Neuron (in vitro differentiated cells): ENCODE results near the gene VPS8.
A peak's percentile ranks its signal among the peaks of the same experiment; 100 is the strongest.

Experiments
- H2AFZ ChIP-seq: one replicate; pipeline ENCODE4 v1.6.1; 2013; ENCODE audit warnings: low read depth, mild to moderate bottlenecking, inconsistent platforms, low read length, moderate library complexity
- H3K27me3 ChIP-seq: one replicate; pipeline ENCODE4 v1.6.1; 2013; ENCODE audit warnings: low read length; ENCODE audit not compliant: insufficient read depth
- H3K36me3 ChIP-seq: one replicate; pipeline ENCODE4 v1.6.1; 2013; ENCODE audit warnings: low read length; ENCODE audit not compliant: insufficient read depth
- H3K4me1 ChIP-seq: one replicate; pipeline ENCODE4 v1.6.1; 2013; ENCODE audit warnings: low read length; ENCODE audit not compliant: insufficient read depth
- H3K4me3 ChIP-seq: 2 replicates; pipeline ENCODE4 v1.5.1; 2013; ENCODE audit warnings: mild to moderate bottlenecking, low read length, moderate library complexity
- H3K9me3 ChIP-seq: one replicate; pipeline ENCODE4 v1.6.1; 2013; ENCODE audit warnings: low read length

The VPS8 gene

GRCh38 chr3:184773283-184774186 lies 38.4 kb upstream of the VPS8 start:
- H3K4me1 ChIP-seq = peaks cover 21% of the 10 kb centered on the region
- peaks cover 17% of the 10 kb centered on the region for H3K27me3 ChIP-seq
- H3K36me3 ChIP-seq = no peaks in the 10 kb centered on the region
- no peaks in the 10 kb centered on the region for H3K9me3 ChIP-seq
- peak overlapping the region; percentile 33 for H2AFZ ChIP-seq
- peak overlapping the region; percentile 19 for H3K4me3 ChIP-seq

GRCh38 chr3:184776916-184777315 lies 35.0 kb upstream of the VPS8 start:
- Histone ChIP-seq H3K4me3 (no peak overlapping the region), H2AFZ (no peak overlapping the region), H3K4me1 (peaks cover 16% of the 10 kb centered on the region), H3K36me3 (no peaks in the 10 kb centered on the region), H3K27me3 (peaks cover 17% of the 10 kb centered on the region), H3K9me3 (no peaks in the 10 kb centered on the region)

DNA sequence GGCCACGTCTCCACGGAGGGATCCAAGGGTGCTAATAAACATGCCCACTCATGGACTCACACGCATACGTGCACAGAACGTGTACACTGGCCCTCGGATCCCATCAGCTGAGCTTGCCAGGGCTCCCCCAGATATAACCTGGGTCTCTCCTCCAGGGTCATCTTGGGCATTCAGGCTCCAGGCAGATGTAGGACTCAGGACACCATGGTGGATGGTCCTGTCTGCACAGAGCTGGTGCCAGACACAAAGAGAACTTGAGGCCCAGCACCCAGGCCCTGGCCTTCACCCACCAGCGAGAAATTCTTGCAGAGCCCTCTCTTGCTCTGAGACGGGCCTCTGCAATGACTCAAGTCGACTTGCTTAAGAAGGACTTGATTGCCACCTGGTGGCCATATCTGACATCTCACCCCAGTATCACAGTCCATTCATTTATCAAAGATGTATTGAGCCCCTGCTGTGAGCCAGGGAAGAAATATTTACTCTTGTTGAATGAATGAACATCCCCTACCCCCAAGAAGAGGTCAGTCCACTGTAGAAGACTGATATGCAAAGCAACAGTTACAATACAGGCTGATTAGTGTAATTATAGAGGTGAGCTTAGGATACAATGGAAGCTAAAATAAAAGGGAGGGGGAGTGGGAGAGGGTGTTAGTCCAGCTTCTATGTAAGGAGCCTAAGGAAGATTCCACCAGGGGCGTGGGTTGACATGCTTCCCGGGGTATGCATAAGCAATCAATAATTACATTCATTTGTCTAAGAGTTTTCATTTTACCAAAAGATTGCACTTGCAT lies 34.2 kb upstream of the VPS8 start:
- peaks cover 17% of the 10 kb centered on the region for H3K27me3 ChIP-seq
- no peak overlapping the region for H3K4me3 ChIP-seq
- peaks cover 15% of the 10 kb centered on the region for H3K4me1 ChIP-seq
- no peaks in the 10 kb centered on the region for H3K36me3 ChIP-seq
- no peak overlapping the region for H2AFZ ChIP-seq
- H3K9me3 ChIP-seq = no peaks in the 10 kb centered on the region

- no peaks in the 10 kb centered on the region for H3K36me3 ChIP-seq
- H3K9me3 ChIP-seq = no peaks in the 10 kb centered on the region
- H3K27me3 ChIP-seq = peaks cover 17% of the 10 kb centered on the region
- no peak overlapping the region for H2AFZ ChIP-seq
- H3K4me3 ChIP-seq = no peak overlapping the region
- H3K4me1 ChIP-seq = peaks cover 7% of the 10 kb centered on the region
Measured at GRCh38 chr3:184778426-184779332, 33.3 kb upstream of the VPS8 start.

GRCh38 chr3:184780981-184781515 lies 30.9 kb upstream of the VPS8 start:
- Histone ChIP-seq H3K4me1 (peaks cover 10% of the 10 kb centered on the region), H3K27me3 (peaks cover 24% of the 10 kb centered on the region), H3K4me3 (no peak overlapping the region), H3K9me3 (no peaks in the 10 kb centered on the region), H2AFZ (no peak overlapping the region), H3K36me3 (no peaks in the 10 kb centered on the region)

GRCh38 chr3:184781801-184782200 lies 30.2 kb upstream of the VPS8 start:
- Histone ChIP-seq H3K4me3 (no peak overlapping the region), H3K4me1 (peaks cover 13% of the 10 kb centered on the region), H2AFZ (no peak overlapping the region), H3K9me3 (no peaks in the 10 kb centered on the region), H3K36me3 (no peaks in the 10 kb centered on the region), H3K27me3 (peaks cover 30% of the 10 kb centered on the region)

GRCh38 chr3:184783319-184783718 lies 28.6 kb upstream of the VPS8 start:
- Histone ChIP-seq H3K4me1 (peaks cover 10% of the 10 kb centered on the region), H3K9me3 (no peaks in the 10 kb centered on the region), H3K36me3 (no peaks in the 10 kb centered on the region), H3K27me3 (peaks cover 31% of the 10 kb centered on the region), H2AFZ (no peak overlapping the region), H3K4me3 (no peak overlapping the region)

DNA sequence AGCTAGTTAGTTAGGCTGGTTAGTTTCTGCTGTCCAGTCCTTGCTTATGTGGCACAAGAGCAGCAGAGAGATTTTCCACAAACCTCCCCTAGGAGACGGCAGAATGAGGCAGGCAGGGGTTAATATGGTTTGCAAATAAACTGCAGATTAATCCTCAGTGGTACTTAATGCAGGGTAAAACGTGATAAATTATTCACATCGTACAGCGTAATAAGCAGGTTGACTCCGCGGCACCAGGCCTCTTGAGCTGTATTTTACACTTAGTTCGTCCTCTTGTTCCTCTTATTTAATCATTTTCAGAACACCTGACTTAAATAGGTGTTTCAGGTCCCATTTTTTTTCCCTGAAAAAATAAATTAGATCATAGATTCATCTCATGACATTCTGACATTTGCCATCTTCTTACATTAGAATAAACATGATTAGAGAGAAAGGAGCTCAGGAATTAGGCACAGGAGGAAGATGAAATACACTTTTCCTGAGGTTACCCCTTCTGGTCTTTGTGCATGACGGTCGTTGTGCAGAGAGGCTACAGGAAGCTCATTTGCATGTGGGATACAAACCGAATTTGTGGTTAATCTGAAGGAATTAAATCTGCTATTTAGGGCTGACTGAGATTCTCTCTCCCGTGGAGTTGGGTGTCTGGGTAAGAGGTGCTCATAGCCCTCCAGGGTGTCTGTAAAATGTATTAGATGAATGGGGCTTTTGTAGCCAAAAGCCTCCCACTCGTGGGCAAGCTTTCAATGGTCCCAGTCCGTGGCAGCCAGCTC lies 27.1 kb upstream of the VPS8 start:
- Histone ChIP-seq H3K4me1 (peaks cover 10% of the 10 kb centered on the region), H3K4me3 (no peak overlapping the region), H3K27me3 (peaks cover 31% of the 10 kb centered on the region), H2AFZ (no peak overlapping the region), H3K9me3 (no peaks in the 10 kb centered on the region), H3K36me3 (no peaks in the 10 kb centered on the region)

DNA sequence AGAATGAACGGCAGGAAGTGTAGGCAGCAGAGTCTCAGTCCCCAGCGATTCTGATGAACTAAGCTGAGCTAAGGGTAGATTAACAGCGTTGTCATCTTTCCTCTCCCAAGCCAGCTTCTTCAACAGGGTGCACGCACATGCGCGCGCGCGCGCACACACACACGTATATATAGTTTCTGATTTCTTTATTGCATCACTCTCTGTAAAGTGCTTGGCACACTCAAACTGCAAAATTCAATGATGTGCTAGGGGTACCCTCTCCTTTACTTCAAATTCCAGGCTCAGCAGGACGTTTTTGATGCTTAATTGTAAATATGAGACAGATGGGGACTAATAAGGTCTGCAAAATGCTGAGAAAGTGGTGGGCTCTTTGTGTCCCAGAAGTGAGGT lies 26.1 kb upstream of the VPS8 start:
- Histone ChIP-seq H3K27me3 (peaks cover 29% of the 10 kb centered on the region), H3K4me3 (no peak overlapping the region)

DNA sequence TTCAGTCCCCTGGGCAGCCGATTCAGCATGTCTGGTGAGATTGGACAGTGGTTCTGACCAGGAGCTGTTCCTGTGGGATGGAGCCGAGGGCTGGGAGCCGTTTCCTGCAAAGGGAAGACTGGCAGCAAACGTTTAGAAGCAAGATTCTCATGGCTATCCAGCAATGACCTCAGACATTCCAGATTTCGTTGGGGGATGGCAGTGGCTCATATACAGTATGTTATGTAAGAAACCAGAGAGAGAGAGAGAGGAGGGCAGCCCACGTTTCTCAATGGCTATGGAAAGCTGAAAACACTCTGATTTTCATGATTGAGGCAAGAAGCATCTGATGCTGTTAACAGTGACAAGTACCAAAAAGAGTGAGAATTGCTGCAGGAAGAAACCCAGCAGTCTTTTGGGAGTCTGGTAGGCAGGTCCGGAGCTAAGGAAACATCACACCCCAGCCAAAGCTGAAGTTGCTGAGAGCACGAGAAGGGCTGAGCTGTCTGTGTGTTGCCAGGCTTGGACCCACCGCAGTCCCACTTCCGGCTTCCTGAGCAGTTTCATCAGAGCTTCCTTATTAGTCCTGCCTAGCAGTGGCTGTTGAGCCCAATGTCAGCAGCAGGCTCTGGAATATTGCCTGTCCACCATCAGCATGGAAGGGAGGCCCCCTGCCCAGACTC lies 25.6 kb upstream of the VPS8 start:
- no peaks in the 10 kb centered on the region for H3K36me3 ChIP-seq
- H3K4me1 ChIP-seq = peaks cover 8% of the 10 kb centered on the region
- no peaks in the 10 kb centered on the region for H3K9me3 ChIP-seq
- no peak overlapping the region for H2AFZ ChIP-seq
- H3K27me3 ChIP-seq = peaks cover 27% of the 10 kb centered on the region
- H3K4me3 ChIP-seq = no peak overlapping the region

More for the DNA sequence above, 26.1 kb upstream of the VPS8 start:
- no peaks in the 10 kb centered on the region for H3K9me3 ChIP-seq
- peaks cover 8% of the 10 kb centered on the region for H3K4me1 ChIP-seq
- H2AFZ ChIP-seq = no peak overlapping the region
- no peaks in the 10 kb centered on the region for H3K36me3 ChIP-seq

- Histone ChIP-seq H3K9me3 (no peaks in the 10 kb centered on the region), H3K36me3 (no peaks in the 10 kb centered on the region), H2AFZ (no peak overlapping the region), H3K4me3 (no peak overlapping the region), H3K4me1 (peaks cover 8% of the 10 kb centered on the region), H3K27me3 (peaks cover 23% of the 10 kb centered on the region)
Measured at GRCh38 chr3:184788751-184789150, 23.2 kb upstream of the VPS8 start.
